GM18508 (cell line): ENCODE measurements around the gene RAB3GAP2.
"Not testable (repeated sequence)": the region's sequence is repeated elsewhere in the genome, so short reads cannot be mapped to it uniquely, and the experiment has no call there.

Experiments used
- ATAC-seq: cut with Tn5 transposase; IDR thresholded peaks from one replicate; pipeline ENCODE4 v1.9.1; 2021; ENCODE audit warnings: moderate number of reproducible peaks; ENCODE audit not compliant: insufficient read depth, unreplicated experiment

The RAB3GAP2 gene

DNA sequence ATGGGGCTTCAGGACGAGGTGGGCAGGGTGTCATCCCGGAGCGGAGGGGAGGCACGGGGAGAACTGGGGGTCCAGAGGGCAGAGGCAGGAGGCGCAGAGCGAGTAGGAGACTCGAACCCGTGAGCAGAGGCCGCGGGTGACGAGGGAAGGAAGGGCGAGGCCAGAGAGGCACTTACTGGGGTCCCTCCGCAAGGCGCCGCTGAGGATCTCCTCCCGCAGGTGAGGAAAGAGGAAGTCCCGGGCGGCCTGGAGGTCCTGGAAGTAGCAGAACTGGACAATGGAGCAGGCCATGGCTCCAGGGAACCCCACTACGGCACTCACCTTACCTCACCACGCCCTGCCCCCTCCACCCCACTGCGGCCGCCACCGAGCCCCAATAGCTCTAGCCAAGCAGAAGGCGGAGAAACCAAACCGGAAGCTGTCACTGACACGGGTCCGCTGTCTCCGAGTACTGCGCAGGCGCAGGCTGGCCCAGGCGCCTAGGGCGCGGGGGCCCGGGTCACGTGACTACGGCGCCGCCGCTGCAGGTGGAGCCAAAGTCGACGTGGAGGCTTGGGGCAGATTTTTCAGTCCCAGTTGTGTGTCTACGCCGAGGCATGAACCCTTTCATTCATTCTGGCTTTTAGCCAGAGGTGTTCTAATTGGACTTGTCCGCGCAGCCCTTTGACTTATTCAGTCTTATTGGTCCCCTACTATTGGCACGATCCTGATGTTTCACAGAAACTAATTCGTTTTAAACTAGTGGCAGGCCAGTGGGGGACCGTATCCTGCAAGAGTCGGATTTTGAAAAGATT lies at the start of gene RAB3GAP2:
Gene RAB3GAP2, minus strand, starts transcription at position 407 of the 794 bp plus-strand sequence. Its CDS starts 116 bp downstream, at position 291.
- peak; percentile 92 for ATAC-seq

DNA sequence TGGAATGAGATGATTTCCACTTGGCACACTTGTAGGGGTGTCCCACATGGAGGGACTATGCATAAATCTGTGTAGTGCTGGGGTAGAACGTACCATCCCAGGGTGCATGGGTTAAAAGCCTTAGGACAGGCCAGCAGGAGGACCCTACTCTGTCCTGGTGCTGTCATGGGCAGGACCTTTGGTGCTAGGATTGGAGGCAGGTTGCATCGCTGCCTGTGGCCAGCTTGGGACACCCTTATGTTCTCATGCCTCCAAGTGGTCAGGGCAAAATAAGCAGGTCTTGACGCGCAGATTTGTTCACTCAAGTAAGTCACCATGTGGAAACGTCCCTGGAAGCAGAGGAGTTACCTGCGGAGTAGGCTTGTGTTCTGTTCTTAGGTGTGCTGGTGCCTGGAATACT lies 49.5 kb upstream of the RAB3GAP2 start:
- ATAC-seq: no peak

GRCh38 chr1:220320709-220321108 lies 48.5 kb upstream of the RAB3GAP2 start:
- ATAC-seq: no peak

DNA sequence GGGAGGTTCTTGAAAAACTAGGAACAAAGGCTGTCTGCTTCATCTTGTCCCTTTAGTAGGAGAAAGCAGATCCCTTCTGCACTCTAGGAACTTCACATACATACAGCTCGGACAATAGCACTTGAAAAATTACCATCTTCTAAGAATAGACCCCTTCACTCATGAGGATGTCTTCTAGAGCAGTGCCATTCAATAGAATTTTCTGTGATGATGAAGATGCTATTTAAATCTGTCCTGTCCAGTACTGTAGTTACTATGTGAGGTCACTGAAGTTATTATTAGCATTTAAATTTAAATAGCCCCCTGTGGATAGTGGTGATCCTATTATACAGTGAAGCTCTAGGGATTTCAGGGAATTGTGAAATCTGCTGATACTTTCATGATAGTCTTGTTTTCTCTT lies 46.4 kb upstream of the RAB3GAP2 start:
- ATAC-seq: no peak

DNA sequence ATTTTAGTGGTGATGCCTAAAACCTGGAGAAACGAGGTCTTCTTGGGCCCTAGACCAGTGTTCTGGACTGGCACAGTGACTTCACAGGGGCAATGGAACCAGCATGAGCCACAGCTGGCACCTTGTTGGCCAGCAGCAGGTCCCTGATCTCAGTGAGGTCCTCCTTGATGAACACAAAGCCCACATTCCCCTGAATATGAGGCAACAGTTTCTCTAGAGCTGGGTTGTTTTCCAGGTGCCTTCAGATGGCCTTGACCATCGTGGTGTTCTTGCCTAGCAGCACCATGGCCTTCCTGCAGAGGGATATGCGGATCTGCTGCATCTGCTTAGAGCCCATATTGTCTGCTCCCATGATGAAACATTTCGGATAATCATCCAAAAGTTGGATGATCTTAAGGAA lies 44.9 kb upstream of the RAB3GAP2 start:
- ATAC-seq: no peak

- no peak for ATAC-seq
Measured at GRCh38 chr1:220316305-220316704, 44.1 kb upstream of the RAB3GAP2 start.

- ATAC-seq: no peak
Measured at GRCh38 chr1:220315070-220315839, 43.0 kb upstream of the RAB3GAP2 start.

GRCh38 chr1:220313576-220313975 lies 41.3 kb upstream of the RAB3GAP2 start:
- ATAC-seq: no peak

GRCh38 chr1:220310147-220310546 lies 37.9 kb upstream of the RAB3GAP2 start:
- not testable (repeated sequence) for ATAC-seq

DNA sequence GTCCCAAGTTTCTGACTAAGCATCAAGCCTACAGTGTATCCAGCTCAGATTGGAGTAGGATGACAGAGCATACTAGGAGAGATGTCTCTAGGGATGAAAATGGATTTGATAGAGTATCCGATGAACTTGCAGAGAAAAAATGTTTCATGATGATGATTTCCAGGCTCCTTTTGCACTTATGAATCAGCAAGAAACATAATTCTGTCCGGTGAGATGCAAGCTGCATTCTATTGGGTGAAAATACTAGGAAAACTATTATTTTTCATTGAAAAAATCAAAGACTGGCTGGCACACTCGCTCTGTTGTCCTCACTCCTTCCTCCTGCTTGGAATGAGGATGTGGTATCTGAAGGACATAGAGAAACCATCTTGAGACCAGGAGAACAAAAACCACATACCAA lies 35.4 kb upstream of the RAB3GAP2 start:
- no peak for ATAC-seq

- no peak for ATAC-seq
Measured at GRCh38 chr1:220306339-220306738, 34.1 kb upstream of the RAB3GAP2 start.

- no peak for ATAC-seq
Measured at GRCh38 chr1:220303871-220304270, 31.6 kb upstream of the RAB3GAP2 start.

DNA sequence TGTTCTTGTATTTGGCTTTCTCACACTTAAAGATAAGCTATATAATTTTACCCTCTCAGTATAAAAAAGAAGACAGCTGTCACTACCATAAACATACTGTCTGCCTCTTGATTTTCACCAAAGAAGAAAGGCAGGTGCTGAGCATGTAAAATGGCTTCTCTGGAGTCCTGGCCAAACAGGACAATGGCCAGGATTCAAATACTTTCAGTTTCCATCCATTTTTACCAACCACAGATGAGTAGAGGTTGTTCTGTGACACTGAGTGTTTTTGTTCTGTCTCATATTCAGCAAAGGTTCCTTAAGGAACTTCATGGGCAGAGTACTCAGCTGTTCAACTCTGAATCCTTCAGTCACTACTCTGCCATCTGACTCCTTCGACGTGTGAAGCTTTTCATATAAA lies 29.4 kb upstream of the RAB3GAP2 start:
- ATAC-seq: no peak

GRCh38 chr1:220300442-220301121 lies 28.3 kb upstream of the RAB3GAP2 start:
- no peak for ATAC-seq

- no peak for ATAC-seq
Measured at GRCh38 chr1:220299337-220299736, 27.1 kb upstream of the RAB3GAP2 start.

GRCh38 chr1:220298470-220299205 lies 26.4 kb upstream of the RAB3GAP2 start:
- ATAC-seq: no peak

DNA sequence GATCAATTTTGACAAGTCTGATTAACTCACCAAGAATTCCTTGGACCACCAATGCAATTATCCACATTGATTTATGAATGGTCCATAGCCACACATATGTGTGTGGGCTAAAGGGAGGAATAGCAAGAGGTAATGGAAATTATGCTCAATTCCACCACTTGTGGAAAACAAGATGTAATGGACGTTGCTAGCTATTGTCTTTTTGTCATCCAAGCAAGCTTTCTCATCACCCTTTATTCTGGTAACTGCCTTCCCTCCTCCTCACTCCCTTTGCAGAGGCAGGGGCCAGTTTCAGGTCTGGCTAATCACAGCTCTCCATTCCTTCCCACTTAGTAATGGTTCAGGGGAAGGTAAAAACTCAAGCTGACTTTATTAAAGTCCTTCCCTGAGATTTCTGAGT lies 24.7 kb upstream of the RAB3GAP2 start:
- no peak for ATAC-seq

- no peak for ATAC-seq
Measured at GRCh38 chr1:220294846-220295301, 22.6 kb upstream of the RAB3GAP2 start.

DNA sequence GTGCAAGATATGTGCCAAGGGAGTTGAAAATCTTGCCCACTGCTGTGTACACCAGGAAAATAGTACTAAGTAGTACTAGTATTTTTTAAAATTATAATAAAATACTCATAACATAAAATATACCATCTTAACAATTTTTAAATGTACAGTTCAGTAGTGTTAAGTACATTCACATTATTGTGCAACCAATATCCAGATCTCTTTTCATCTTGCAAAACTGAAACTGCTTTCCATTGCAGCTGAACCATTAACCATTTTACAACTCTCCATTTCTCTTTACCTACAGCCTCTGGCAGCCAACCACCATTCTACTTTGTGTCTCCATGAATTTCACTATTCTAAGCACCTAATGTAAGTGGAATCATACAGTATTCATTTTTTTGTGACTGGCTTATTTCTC lies 19.3 kb upstream of the RAB3GAP2 start:
- ATAC-seq: no peak

- no peak for ATAC-seq
Measured at GRCh38 chr1:220290140-220290761, 18.0 kb upstream of the RAB3GAP2 start.
